Muscle layer of duodenum (tissue), 2 donors: Measurements from ENCODE around the gene NAB1.
A peak's percentile ranks its signal among the peaks of the same experiment; 100 is the strongest.

Experiments
- H3K27ac ChIP-seq: one replicate; pipeline ENCODE4 v1.7.0; 2013; ENCODE audit warnings: mild to moderate bottlenecking, low read length
- H3K27me3 ChIP-seq: one replicate; pipeline ENCODE4 v1.7.0; 2013; ENCODE audit warnings: low read depth, mild to moderate bottlenecking, control low read depth, low read length
- H3K36me3 ChIP-seq, 2 donors: one replicate each; pipeline ENCODE4 v1.7.0; 2013; ENCODE audit warnings: low read length in 2 of 2, control low read depth in 1 of 2, mild to moderate bottlenecking in 1 of 2; ENCODE audit not compliant: insufficient read depth in 2 of 2, control insufficient read depth in 1 of 2
- H3K4me1 ChIP-seq, 2 donors: one replicate each; pipeline ENCODE4 v1.7.0; 2013; ENCODE audit warnings: low read length in 2 of 2, mild to moderate bottlenecking in 2 of 2, control low read depth in 1 of 2, moderate library complexity in 1 of 2; ENCODE audit not compliant: insufficient read depth in 2 of 2, control insufficient read depth in 1 of 2
- H3K4me3 ChIP-seq, 2 donors: one replicate each; pipeline ENCODE4 v1.7.0; 2013; ENCODE audit warnings: low read length in 2 of 2, low read depth in 1 of 2, mild to moderate bottlenecking in 1 of 2
- H3K9me3 ChIP-seq, 2 donors: one replicate each; pipeline ENCODE4 v1.7.0; 2013; ENCODE audit warnings: low read length in 2 of 2, control low read depth in 1 of 2, mild to moderate bottlenecking in 1 of 2; ENCODE audit not compliant: control insufficient read depth in 1 of 2
- donor health status: healthy.

NAB1 gene

DNA sequence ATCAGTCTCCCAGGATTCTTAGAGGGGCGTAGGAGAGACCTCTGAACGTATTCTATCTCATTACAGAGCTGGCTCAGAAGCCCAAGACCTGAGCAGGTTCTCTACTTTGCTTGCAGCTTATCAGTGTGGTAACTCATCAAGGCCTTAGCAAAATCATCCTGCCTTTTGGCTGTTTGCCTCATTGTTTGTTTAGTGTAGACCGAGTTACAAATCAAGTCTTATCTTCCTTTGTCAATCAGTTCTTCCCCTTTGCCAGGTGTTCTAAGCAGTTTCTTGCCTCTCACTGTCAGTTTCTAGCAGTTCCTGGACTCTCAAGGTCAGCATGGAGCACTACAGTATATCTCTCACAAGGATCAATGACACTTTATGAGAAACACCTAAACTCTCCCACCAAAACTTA, 30.9 kb upstream of the NAB1 start:
- no peaks in the 10 kb centered on the region for H3K36me3 ChIP-seq
- H3K4me3 ChIP-seq, result no peak overlapping the region
- no peak overlapping the region for H3K27ac ChIP-seq
- H3K27me3 ChIP-seq, result no peaks in the 10 kb centered on the region
- no peaks in the 10 kb centered on the region for H3K9me3 ChIP-seq
- no peaks in the 10 kb centered on the region for H3K4me1 ChIP-seq

DNA sequence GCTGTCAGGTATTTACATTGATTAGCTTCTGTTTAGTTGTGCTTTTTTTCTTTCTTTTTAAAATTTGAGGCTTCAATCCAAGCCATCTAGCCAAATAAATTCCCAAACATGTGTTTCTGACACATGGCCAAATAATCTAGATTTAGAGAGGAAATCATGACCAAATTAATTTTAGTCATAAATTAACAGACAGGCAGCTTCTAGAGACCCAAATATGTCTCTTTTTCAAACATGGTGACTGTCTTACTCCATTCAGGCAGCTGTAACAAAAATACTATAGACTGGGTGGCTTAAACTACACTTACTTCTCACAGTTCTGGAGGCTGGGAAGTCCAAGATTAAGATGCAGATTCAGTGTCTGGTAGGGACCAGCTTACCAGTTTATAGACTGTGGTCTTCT, 23.2 kb upstream of the NAB1 start:
- Histone ChIP-seq H3K4me3 (no peak overlapping the region), H3K9me3 (no peaks in the 10 kb centered on the region), H3K27ac (no peak overlapping the region), H3K36me3 (no peaks in the 10 kb centered on the region), H3K4me1 (peaks cover 3 to 13% of the 10 kb centered on the region in 2 donors), H3K27me3 (no peaks in the 10 kb centered on the region)

DNA sequence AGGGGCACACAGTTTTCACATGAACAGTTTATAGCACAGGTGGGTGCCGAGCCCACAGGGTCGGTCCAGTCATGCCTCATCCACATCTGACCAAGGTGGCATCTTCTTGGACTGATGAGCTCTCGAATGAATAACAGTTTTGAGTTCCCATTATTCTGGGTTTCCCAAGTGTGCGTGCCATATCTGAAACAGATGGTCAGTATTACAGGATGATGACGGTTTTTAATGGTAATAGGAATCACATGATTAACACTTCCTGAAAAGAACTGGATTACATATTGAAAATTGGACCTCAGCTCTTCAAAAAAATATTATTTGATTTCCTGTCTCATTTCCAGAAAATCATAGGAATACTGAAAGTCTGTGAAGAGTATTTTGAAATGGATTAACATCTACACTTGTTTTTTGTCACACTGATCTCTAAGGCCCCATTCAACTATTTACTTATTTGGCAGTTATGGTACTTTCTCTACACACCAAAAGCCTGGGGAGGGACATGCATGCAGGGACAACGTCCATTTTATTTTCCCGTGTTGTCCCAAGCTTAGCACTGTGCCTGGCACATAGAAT, 22.2 kb upstream of the NAB1 start:
- Histone ChIP-seq H3K27ac (no peak overlapping the region), H3K4me3 (no peak overlapping the region), H3K4me1 (peaks cover 3 to 13% of the 10 kb centered on the region in 2 donors), H3K27me3 (no peaks in the 10 kb centered on the region), H3K36me3 (no peaks in the 10 kb centered on the region), H3K9me3 (no peaks in the 10 kb centered on the region)

DNA sequence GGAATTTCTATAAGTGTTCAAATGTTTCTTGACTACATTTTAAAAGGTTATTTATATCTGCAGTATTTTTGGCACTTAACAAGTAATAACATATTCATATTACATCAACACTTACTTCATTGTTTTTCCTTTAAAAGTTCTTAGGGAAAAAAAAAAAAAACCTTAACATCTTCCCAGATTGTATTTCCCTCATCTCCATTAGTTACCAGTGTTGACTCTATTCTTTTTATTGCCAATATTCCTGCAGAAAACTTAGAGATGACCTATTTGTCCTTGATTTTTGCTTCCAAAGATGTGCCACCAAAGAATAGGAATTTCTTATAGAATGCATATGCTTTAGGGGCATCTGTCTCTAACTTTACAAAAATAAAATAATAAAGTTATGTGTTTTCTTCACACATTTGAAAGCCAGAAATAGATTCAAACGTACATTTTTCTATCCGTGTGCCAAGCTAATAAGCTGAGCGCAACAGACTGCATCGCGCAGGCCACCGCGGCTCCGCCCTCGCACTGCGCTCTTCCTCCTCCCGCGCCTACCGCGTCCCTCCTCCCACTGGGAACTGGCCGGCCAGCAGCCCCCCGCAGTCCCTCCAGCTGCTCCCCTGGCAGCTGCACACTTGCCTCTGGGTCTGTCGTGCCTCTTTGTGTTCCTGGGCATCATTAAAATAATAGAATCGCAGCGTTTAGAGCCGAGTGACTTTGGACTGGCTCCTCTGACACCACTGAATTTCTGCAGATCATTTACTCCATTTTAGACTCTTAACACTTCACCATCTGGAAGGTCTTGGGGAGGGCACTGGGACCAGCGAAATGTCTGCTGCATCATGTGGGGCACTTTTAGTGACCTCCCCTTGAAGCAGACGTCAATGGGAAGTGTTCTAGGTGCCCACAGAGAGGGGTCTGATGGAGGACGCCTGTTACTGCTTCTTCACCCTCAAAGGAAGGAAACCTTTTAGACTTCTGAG, 21.2 kb upstream of the NAB1 start:
- Histone ChIP-seq H3K27me3 (no peaks in the 10 kb centered on the region), H3K36me3 (no peaks in the 10 kb centered on the region), H3K27ac (peak overlapping the region; percentile 32), H3K4me3 (peak overlapping the region; percentile 67 to 69), H3K4me1 (peaks cover 3 to 13% of the 10 kb centered on the region in 2 donors), H3K9me3 (no peaks in the 10 kb centered on the region)

DNA sequence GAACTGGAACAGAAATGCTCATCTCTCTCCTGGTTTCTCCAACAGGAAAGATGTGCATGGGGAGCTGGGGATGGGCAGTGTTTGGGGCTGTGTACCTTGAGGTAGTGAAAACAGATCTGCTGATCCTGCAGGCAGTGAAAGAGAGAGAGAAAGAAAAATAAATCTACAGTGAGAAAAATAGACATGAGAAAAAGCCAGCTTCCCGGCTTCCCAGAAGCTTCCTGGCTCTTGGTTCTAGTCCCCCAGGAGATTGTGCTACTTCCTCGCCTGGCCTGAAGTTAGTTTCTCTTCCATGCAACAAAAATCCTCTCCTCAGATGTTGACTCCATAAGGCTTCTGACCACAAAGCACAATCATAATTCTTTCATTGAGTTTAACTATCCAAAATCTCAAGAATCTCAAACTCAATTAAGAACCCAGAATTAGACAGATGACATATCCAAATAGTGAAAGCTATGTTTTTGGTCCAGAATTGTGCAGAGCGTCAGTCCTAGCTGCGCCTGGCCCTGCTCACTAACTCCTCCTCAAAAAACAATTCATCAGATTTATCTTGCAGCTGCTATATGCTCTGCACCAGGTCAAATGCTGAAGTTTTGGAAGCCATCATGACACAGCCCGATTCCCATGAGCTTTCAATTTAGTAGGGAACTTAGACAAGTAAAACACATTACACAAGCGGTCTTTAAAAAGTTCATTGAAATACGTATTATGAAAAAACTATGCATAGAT, 20.1 kb upstream of the NAB1 start:
- H3K27me3 ChIP-seq, result no peaks in the 10 kb centered on the region
- no peaks in the 10 kb centered on the region for H3K36me3 ChIP-seq
- peak overlapping the region; percentile 67 to 69 for H3K4me3 ChIP-seq
- H3K4me1 ChIP-seq, result peaks cover 3 to 13% of the 10 kb centered on the region in 2 donors
- no peaks in the 10 kb centered on the region for H3K9me3 ChIP-seq
- H3K27ac ChIP-seq, result no peak overlapping the region

DNA sequence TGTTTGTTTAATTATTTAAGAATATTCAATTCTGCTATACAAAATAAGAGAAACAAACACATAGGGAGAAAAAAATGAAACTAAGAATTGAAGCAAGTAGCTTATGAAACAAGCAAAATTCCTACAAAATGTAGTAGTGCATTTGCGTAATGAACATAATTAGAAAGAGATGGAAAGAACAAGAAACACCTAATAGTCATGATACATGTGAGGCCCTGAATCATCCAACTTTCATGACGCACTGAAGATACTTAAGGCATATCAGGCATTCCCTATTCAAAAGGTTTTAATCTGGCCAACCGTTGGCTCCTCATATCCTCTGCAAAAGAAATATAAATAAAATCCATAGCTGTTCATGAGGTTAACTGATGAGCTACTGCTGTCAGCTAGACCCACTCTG, 14.5 kb upstream of the NAB1 start:
- Histone ChIP-seq H3K27ac (no peak overlapping the region), H3K4me3 (no peak overlapping the region), H3K27me3 (no peaks in the 10 kb centered on the region), H3K4me1 (peaks cover 13 to 28% of the 10 kb centered on the region in 2 donors), H3K9me3 (no peaks in the 10 kb centered on the region), H3K36me3 (no peaks in the 10 kb centered on the region)

DNA sequence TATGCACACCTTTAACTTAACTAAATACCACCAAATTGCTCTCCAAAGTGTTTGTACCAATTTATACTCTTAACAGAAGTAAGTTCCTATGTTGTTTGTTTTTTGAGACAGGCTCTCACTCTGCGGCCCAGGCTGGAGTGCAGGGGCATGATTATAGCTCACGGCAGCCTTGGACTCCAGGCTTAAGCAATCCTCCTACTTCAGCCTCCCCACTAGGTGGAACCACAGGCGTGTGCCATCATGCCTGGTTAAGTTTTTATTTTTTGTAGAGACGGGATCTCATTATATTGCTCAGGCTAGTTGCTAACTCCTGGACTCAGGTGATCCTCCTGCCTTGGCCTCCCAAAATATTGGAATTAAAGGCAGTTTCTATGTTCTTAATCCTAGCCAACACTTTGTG, 13.1 kb upstream of the NAB1 start:
- Histone ChIP-seq H3K4me1 (peaks cover 13 to 33% of the 10 kb centered on the region in 2 donors), H3K27me3 (no peaks in the 10 kb centered on the region), H3K4me3 (no peak overlapping the region), H3K36me3 (no peaks in the 10 kb centered on the region), H3K27ac (no peak overlapping the region), H3K9me3 (no peaks in the 10 kb centered on the region)

DNA sequence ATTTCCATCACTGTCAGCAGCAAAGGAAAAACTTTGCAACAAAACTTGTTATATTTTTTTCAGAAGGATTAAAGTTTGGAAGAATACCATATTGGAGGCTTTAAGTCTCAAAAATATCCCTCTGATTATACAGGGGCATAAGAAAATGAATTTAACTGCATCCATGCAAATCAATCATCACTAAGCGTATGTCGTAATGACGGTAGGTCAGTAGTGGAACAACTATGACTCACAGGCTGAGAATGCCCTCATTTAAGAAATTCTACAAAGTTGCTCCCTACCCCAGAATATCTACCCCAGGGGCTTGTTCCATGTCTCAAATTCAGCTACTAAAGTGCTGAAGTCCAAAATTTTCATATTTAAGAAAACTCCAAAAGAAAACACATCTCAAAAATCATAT, 12.5 kb upstream of the NAB1 start:
- Histone ChIP-seq H3K36me3 (no peaks in the 10 kb centered on the region), H3K4me1 (peaks cover 13 to 37% of the 10 kb centered on the region in 2 donors), H3K27ac (peak overlapping the region; percentile 20), H3K9me3 (no peaks in the 10 kb centered on the region), H3K4me3 (no peak overlapping the region), H3K27me3 (no peaks in the 10 kb centered on the region)

DNA sequence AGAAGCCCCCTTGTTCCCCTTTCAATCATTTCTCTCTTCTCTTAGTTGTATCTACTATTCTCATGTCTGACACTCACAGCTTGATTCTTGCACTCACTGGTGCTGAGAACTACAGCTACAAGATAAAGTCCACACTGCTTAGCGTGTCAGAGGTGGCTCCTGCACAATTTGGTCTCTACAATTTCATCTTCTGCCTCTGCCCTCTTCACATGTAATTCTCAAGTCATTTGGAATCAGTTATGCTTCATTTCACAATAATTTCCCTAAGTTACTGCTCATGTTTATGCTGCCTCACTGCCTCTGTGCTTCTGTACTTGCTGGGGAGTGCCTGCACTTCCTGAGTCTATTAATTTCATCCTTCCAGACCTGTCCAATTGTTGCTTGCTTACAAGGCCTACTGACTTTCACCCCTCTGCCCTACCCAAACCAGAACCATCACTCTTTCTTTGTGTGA, 11.6 kb upstream of the NAB1 start:
- Histone ChIP-seq H3K27ac (peak overlapping the region; percentile 20), H3K27me3 (no peaks in the 10 kb centered on the region)

DNA sequence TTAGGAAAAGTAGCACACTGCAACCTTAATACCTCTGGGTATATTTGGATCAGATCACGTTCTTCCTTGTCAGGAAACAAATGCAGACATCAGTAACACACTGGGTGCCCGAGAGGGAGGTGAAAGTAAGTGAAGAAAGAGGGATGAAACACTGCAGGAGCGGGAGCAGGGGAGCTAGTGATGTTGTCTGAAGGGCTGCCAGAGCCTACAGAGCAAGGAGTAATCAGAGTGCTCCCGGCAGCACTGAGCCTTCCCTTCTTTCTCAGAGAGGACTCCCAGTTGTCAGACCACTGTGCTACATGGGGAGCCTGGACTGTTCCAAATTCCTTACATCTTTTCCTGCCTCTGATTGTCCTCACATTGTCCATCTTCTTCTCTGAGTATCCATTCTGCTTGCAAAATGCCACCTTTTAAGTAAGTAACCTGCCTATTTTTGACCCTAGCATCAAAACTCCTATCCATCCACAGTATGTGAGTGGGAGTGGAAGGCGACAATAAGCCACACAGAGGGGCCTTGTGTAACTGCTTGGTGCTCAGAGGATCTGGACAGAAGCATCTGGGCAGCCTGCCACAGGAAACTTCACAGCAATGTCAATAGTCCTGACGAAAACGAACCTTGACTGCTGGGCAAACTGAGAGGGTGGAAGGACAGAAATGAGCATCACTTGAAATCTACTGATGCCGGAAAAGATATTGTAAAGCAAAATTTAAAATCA, 10.8 kb upstream of the NAB1 start:
- no peaks in the 10 kb centered on the region for H3K27me3 ChIP-seq
- peaks cover 13 to 37% of the 10 kb centered on the region in 2 donors for H3K4me1 ChIP-seq
- H3K9me3 ChIP-seq, result no peaks in the 10 kb centered on the region
- no peak overlapping the region for H3K4me3 ChIP-seq
- H3K27ac ChIP-seq, result peak overlapping the region; percentile 20
- no peaks in the 10 kb centered on the region for H3K36me3 ChIP-seq

More for the DNA sequence above, 11.6 kb upstream of the NAB1 start:
- no peaks in the 10 kb centered on the region for H3K36me3 ChIP-seq
- H3K9me3 ChIP-seq, result no peaks in the 10 kb centered on the region
- H3K4me1 ChIP-seq, result peaks cover 13 to 37% of the 10 kb centered on the region in 2 donors
- H3K4me3 ChIP-seq, result no peak overlapping the region

DNA sequence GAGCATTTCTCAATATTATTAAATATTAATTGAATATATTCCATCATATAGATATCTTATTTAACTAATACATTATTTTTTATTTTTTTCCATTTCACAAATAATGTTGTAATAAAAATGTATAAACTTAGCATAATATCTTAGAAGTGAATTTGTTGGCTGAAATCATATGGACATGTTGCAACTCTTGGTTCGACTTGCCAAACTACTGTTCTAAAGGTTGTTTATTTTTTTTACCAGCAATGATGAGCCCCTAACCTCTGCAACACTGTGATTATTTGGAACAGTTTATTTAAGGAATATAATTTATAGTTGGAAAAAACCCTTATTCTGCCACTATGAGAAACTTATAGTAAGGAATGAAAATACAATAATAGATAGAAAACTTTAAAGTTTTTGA, 8.8 kb upstream of the NAB1 start:
- Histone ChIP-seq H3K36me3 (no peaks in the 10 kb centered on the region), H3K4me1 (peaks cover 13 to 37% of the 10 kb centered on the region in 2 donors), H3K27ac (no peak overlapping the region)

More for the DNA sequence above, 8.8 kb upstream of the NAB1 start:
- no peak overlapping the region for H3K4me3 ChIP-seq
- no peaks in the 10 kb centered on the region for H3K27me3 ChIP-seq
- H3K9me3 ChIP-seq, result no peaks in the 10 kb centered on the region
